Colon (tissue), 2 donors: ENCODE data around the gene NANOGP8.
"Not testable (repeated sequence)": the region's sequence is repeated elsewhere in the genome, so short reads cannot be mapped to it uniquely, and the experiment has no call there.

ENCODE experiments used
- FAIRE-seq: peaks from 2 replicates; lab custom pipeline; 2012; peaks lifted over from hg19 to GRCh38; lab: Jason Lieb, UNC
- donor health status: control.
- donor health status: control.

Gene NANOGP8

GRCh38 chr15:35092846-35093245 is 7.8 kb upstream of the NANOGP8 start:
- FAIRE-seq: no peak

GRCh38 chr15:35092311-35092710 is 7.2 kb upstream of the NANOGP8 start:
- no peak for FAIRE-seq

- FAIRE-seq: no peak
Measured at GRCh38 chr15:35090104-35090807, 5.2 kb upstream of the NANOGP8 start.

- FAIRE-seq: no peak
Measured at GRCh38 chr15:35089551-35089950, 4.5 kb upstream of the NANOGP8 start.

GRCh38 chr15:35088329-35088728 is 3.2 kb upstream of the NANOGP8 start:
- FAIRE-seq: no peak

GRCh38 chr15:35087759-35088158 is 2.7 kb upstream of the NANOGP8 start:
- no peak for FAIRE-seq

- not testable (repeated sequence) for FAIRE-seq
Measured at GRCh38 chr15:35082371-35083348, 2.4 kb downstream of the NANOGP8 start.

GRCh38 chr15:35081626-35082365 is 3.3 kb downstream of the NANOGP8 start:
- not testable (repeated sequence) for FAIRE-seq

- FAIRE-seq: no peak
Measured at GRCh38 chr15:35080226-35080625, 4.9 kb downstream of the NANOGP8 start.

GRCh38 chr15:35078221-35078915 is 6.7 kb downstream of the NANOGP8 start:
- no peak for FAIRE-seq

- FAIRE-seq: no peak
Measured at GRCh38 chr15:35071106-35071505, 14.0 kb downstream of the NANOGP8 start.

GRCh38 chr15:35068846-35069475 is 16.1 kb downstream of the NANOGP8 start:
- FAIRE-seq: no peak

- FAIRE-seq: no peak
Measured at GRCh38 chr15:35067496-35068347, 17.4 kb downstream of the NANOGP8 start.

- FAIRE-seq: no peak
Measured at GRCh38 chr15:35066094-35066493, 19.0 kb downstream of the NANOGP8 start.

GRCh38 chr15:35064576-35065190 is 20.4 kb downstream of the NANOGP8 start:
- FAIRE-seq: no peak

- no peak for FAIRE-seq
Measured at GRCh38 chr15:35062738-35063099, 22.4 kb downstream of the NANOGP8 start.

GRCh38 chr15:35061825-35062737 is 23.0 kb downstream of the NANOGP8 start:
- FAIRE-seq: no peak

- FAIRE-seq: no peak
Measured at GRCh38 chr15:35061161-35061824, 23.8 kb downstream of the NANOGP8 start.
